Astrocyte of the hippocampus (primary cell): ENCODE results near the gene STX18.
"Not testable (repeated sequence)": the region's sequence is repeated elsewhere in the genome, so short reads cannot be mapped to it uniquely, and the experiment has no call there.

ENCODE experiments used
- DNase-seq: peaks from one replicate; pipeline ENCODE4 v3.0.0; 2011; ENCODE audit warnings: low read depth, low spot score

The STX18 gene

GRCh38 chr4:4480685-4481398 is 61.0 kb downstream of the STX18 start:
- DNase-seq = peak; percentile 73

GRCh38 chr4:4480205-4480604 is 61.6 kb downstream of the STX18 start:
- DNase-seq = peak; percentile 20

GRCh38 chr4:4479366-4479765 is 62.5 kb downstream of the STX18 start:
- DNase-seq = no peak

- no peak for DNase-seq
Measured at GRCh38 chr4:4477796-4478195, 64.1 kb downstream of the STX18 start.

- peak; percentile 44 for DNase-seq
Measured at GRCh38 chr4:4477391-4477790, 64.5 kb downstream of the STX18 start.

- no peak for DNase-seq
Measured at GRCh38 chr4:4474476-4474875, 67.4 kb downstream of the STX18 start.

- no peak for DNase-seq
Measured at GRCh38 chr4:4472344-4472958, 69.4 kb downstream of the STX18 start.

GRCh38 chr4:4471195-4471594 is 70.7 kb downstream of the STX18 start:
- DNase-seq = no peak

- DNase-seq = no peak
Measured at GRCh38 chr4:4470208-4470607, 71.6 kb downstream of the STX18 start.

GRCh38 chr4:4465238-4465637 is 76.6 kb downstream of the STX18 start:
- not testable (repeated sequence) for DNase-seq

GRCh38 chr4:4462970-4463369 is 78.9 kb downstream of the STX18 start:
- no peak for DNase-seq

GRCh38 chr4:4461850-4462249 is 80.0 kb downstream of the STX18 start:
- DNase-seq = no peak

- DNase-seq = no peak
Measured at GRCh38 chr4:4461178-4461577, 80.7 kb downstream of the STX18 start.

- no peak for DNase-seq
Measured at GRCh38 chr4:4460759-4461158, 81.1 kb downstream of the STX18 start.

GRCh38 chr4:4459181-4459580 is 82.7 kb downstream of the STX18 start:
- no peak for DNase-seq

- DNase-seq = peak; percentile 81
Measured at GRCh38 chr4:4457803-4458553, 83.9 kb downstream of the STX18 start.

- DNase-seq = no peak
Measured at GRCh38 chr4:4456816-4457578, 84.9 kb downstream of the STX18 start.

- DNase-seq = no peak
Measured at GRCh38 chr4:4456351-4456750, 85.5 kb downstream of the STX18 start.

GRCh38 chr4:4455210-4455865 is 86.5 kb downstream of the STX18 start:
- DNase-seq = no peak

GRCh38 chr4:4446434-4446833 is 95.4 kb downstream of the STX18 start:
- DNase-seq = no peak

GRCh38 chr4:4443821-4444220 is 98.0 kb downstream of the STX18 start:
- DNase-seq = peak; percentile 81
